SHP77 (cell line): ENCODE results near the gene NEGR1.

Experiments used
- DNase-seq, 2 experiments: peaks; one replicate each; lab custom pipeline; 2025; lab: John Stamatoyannopoulos, UW

The NEGR1 gene

GRCh38 chr1:71462247-71462646 is 820.1 kb downstream of the NEGR1 start:
- no peak for DNase-seq

GRCh38 chr1:71461416-71461815 is 820.9 kb downstream of the NEGR1 start:
- DNase-seq: no peak

- no peak for DNase-seq
Observed at GRCh38 chr1:71448444-71448843, 833.9 kb downstream of the NEGR1 start.

GRCh38 chr1:71438626-71439025 is 843.7 kb downstream of the NEGR1 start:
- DNase-seq: no peak

- no peak for DNase-seq
Observed at GRCh38 chr1:71435951-71436350, 846.4 kb downstream of the NEGR1 start.

GRCh38 chr1:71434240-71434639 is 848.1 kb downstream of the NEGR1 start:
- DNase-seq: no peak

- no peak for DNase-seq
Observed at GRCh38 chr1:71428029-71428428, 854.3 kb downstream of the NEGR1 start.

- DNase-seq: no peak
Observed at GRCh38 chr1:71427066-71427465, 855.3 kb downstream of the NEGR1 start.

- DNase-seq: no peak
Observed at GRCh38 chr1:71424536-71424935, 857.8 kb downstream of the NEGR1 start.

- DNase-seq: no peak
Observed at GRCh38 chr1:71422221-71422620, 860.1 kb downstream of the NEGR1 start.

GRCh38 chr1:71417421-71417820 is 864.9 kb downstream of the NEGR1 start:
- no peak for DNase-seq

GRCh38 chr1:71414179-71414578 is 868.2 kb downstream of the NEGR1 start:
- DNase-seq: peak in 1 of 2 experiments; percentile 2

GRCh38 chr1:71413441-71414175 is 868.7 kb downstream of the NEGR1 start:
- DNase-seq: no peak

- DNase-seq: no peak
Observed at GRCh38 chr1:71400050-71400449, 882.3 kb downstream of the NEGR1 start.

- no peak for DNase-seq
Observed at GRCh38 chr1:71399594-71399993, 882.7 kb downstream of the NEGR1 start.

GRCh38 chr1:71393301-71393700 is 889.0 kb downstream of the NEGR1 start:
- DNase-seq: no peak

GRCh38 chr1:71390518-71390917 is 891.8 kb downstream of the NEGR1 start:
- no peak for DNase-seq

GRCh38 chr1:71377886-71378285 is 904.5 kb downstream of the NEGR1 start:
- DNase-seq: no peak

GRCh38 chr1:71372496-71372895 is 909.8 kb downstream of the NEGR1 start:
- no peak for DNase-seq

- DNase-seq: no peak
Observed at GRCh38 chr1:71371581-71371980, 910.8 kb downstream of the NEGR1 start.

GRCh38 chr1:71364236-71364635 is 918.1 kb downstream of the NEGR1 start:
- DNase-seq: no peak

GRCh38 chr1:71362691-71363090 is 919.6 kb downstream of the NEGR1 start:
- no peak for DNase-seq

- no peak for DNase-seq
Observed at GRCh38 chr1:71362076-71362475, 920.3 kb downstream of the NEGR1 start.

- no peak for DNase-seq
Observed at GRCh38 chr1:71357708-71358107, 924.6 kb downstream of the NEGR1 start.
